Keratinocyte (primary cell): ENCODE data around the gene KMO. TPM values are rescaled to one million over a fixed set of nuclear protein-coding genes. Genes with fewer than 3 reads are reported as not detected.

Experiments
- DNase-seq: peaks from one replicate; pipeline ENCODE4 v3.0.0-alpha.2; 2011; ENCODE audit warnings: low read depth, missing footprints, low spot score
- FAIRE-seq: peaks from 2 replicates; lab custom pipeline; 2011; peaks lifted over from hg19 to GRCh38; lab: Jason Lieb, UNC
- H2AFZ ChIP-seq: 2 replicates; pipeline ENCODE4 v1.6.0; 2012; ENCODE audit warnings: low read length, control low read depth, inconsistent platforms; ENCODE audit not compliant: control insufficient read depth
- H3K27ac ChIP-seq: 2 replicates; pipeline ENCODE4 v1.5.1; 2011; ENCODE audit warnings: low read length; ENCODE audit not compliant: control insufficient read depth, insufficient read depth
- H3K27me3 ChIP-seq: 3 replicates; pipeline ENCODE4 v1.6.0; 2011; ENCODE audit warnings: low read length; ENCODE audit not compliant: control insufficient read depth, insufficient read depth; ENCODE audit errors: extremely low read depth
- H3K36me3 ChIP-seq, 2 experiments: 2 replicates in 1 of 2; 3 replicates in 1 of 2; pipeline ENCODE4 v1.5.1; 2011; ENCODE audit warnings: low read length in 2 of 2, mild to moderate bottlenecking in 1 of 2; ENCODE audit not compliant: control insufficient read depth in 2 of 2, insufficient read depth in 2 of 2; ENCODE audit errors: extremely low read depth in 1 of 2
- H3K4me1 ChIP-seq: 3 replicates; pipeline ENCODE4 v1.5.1; 2011; ENCODE audit warnings: low read length; ENCODE audit not compliant: control insufficient read depth, insufficient read depth; ENCODE audit errors: extremely low read depth
- H3K4me2 ChIP-seq: 3 replicates; pipeline ENCODE4 v1.6.0; 2011; ENCODE audit warnings: low read depth, low read length; ENCODE audit not compliant: control insufficient read depth, insufficient read depth; ENCODE audit errors: extremely low read depth
- H3K4me3 ChIP-seq, 3 experiments: fragments of 200-600 bp in 1 of 3; sonication (generic) in 1 of 3; 2 replicates in 2 of 3; 3 replicates in 1 of 3; pipeline ENCODE4 v1.5.1; 2011 to 2016; ENCODE audit warnings: low read length in 3 of 3, mild to moderate bottlenecking in 3 of 3, control low read depth in 2 of 3, inconsistent platforms in 1 of 3, low read depth in 1 of 3, mixed read lengths in 1 of 3, mixed run types in 1 of 3, moderate library complexity in 1 of 3; ENCODE audit not compliant: control insufficient read depth in 2 of 3, insufficient read depth in 2 of 3; ENCODE audit errors: extremely low read depth in 1 of 3
- H3K79me2 ChIP-seq: 2 replicates; pipeline ENCODE4 v1.6.0; 2012; ENCODE audit warnings: low read length; ENCODE audit not compliant: control insufficient read depth, insufficient read depth
- H3K9ac ChIP-seq: 3 replicates; pipeline ENCODE4 v1.6.0; 2011; ENCODE audit warnings: low read length; ENCODE audit not compliant: control insufficient read depth, insufficient read depth; ENCODE audit errors: extremely low read depth
- H3K9me1 ChIP-seq: 3 replicates; pipeline ENCODE4 v1.6.0; 2011; ENCODE audit warnings: low read length; ENCODE audit not compliant: control insufficient read depth, insufficient read depth; ENCODE audit errors: extremely low read depth
- H3K9me3 ChIP-seq: 2 replicates; pipeline ENCODE4 v1.5.1; 2012; ENCODE audit warnings: low read depth, low read length; ENCODE audit not compliant: control insufficient read depth
- H4K20me1 ChIP-seq: 3 replicates; pipeline ENCODE4 v1.6.0; 2011; ENCODE audit warnings: low read length; ENCODE audit not compliant: control insufficient read depth, insufficient read depth; ENCODE audit errors: extremely low read depth
- EZH2 ChIP-seq: IDR thresholded peaks from one replicate; pipeline ENCODE4 v1.6.1; 2012; ENCODE audit warnings: inconsistent platforms, mild to moderate bottlenecking, low read length, moderate library complexity
- dilution Hi-C: fragments of 300-500 bp; cut with MboI; formaldehyde crosslinking; loops from one replicate; pipeline ENCODE4 v1.7.0; 2020; ENCODE audit warnings: low sequenced_read_pairs; ENCODE audit not compliant: extremely low pct_ligation_motif_present
- polyA plus RNA-seq, 5 experiments: library from polyadenylated mRNA; depleted of rRNA in 3 of 5; stranded (reverse) in 3 of 5; stranded (forward) in 1 of 5; unstranded in 1 of 5; fragments of >200 nt; gene quantifications; 1 replicate in 1 of 5; 2 replicates in 3 of 5; 3 replicates in 1 of 5; pipeline versions ENCODE4 v1.2.1 to v1.2.3, GENCODE V29; 2011 to 2012; ENCODE audit warnings: missing spikeins in 2 of 5, low read depth in 1 of 5, low replicate concordance in 1 of 5
- TF ChIP-seq, protein P1 (sequence below), 3 experiments: IDR thresholded peaks in 1 of 3; conservative IDR thresholded peaks in 1 of 3; optimal IDR thresholded peaks in 1 of 3; 2 replicates in 2 of 3; 3 replicates in 1 of 3; pipeline versions ENCODE3 to v1.5.1; 2011; ENCODE audit warnings: low read length in 3 of 3, mild to moderate bottlenecking in 3 of 3, moderate library complexity in 2 of 3, control low read depth in 1 of 3, inconsistent platforms in 1 of 3; ENCODE audit not compliant: insufficient read depth in 2 of 3; ENCODE audit errors: extremely low read depth in 1 of 3

The KMO gene
- polyA plus RNA-seq, 1 donor (not counting 4 experiments of a cell fraction or from before 2014, with no cell fraction given), result 4.7 TPM

DNA sequence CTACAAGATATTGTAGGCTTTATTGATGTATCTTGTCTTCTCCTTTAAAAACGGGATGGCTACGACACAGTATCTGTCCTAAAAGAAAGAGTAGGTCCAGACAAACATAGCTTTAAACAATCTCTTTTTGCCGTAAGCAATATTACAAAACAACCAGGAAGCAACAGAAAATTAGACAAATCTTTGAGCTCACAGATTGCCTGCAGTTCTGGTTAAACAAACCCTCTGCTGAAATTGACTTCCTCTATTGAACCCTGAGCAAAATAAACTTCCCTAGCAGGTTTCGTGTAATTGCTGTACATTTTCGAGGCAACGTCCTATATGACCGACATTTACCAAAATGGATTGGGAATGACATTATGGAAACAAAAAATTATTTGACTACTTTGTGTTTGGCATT is 57.3 kb downstream of the KMO start:
- Histone ChIP-seq H3K4me2 (no peak overlapping the region), H3K36me3 (peaks cover 0 to 3% of the 10 kb centered on the region in 2 experiments), H2AFZ (no peak overlapping the region), H3K79me2 (no peaks in the 10 kb centered on the region), H3K4me3 (no peak overlapping the region), H4K20me1 (no peaks in the 10 kb centered on the region), H3K9me1 (no peaks in the 10 kb centered on the region), H3K4me1 (peaks cover 40% of the 10 kb centered on the region), H3K9me3 (no peaks in the 10 kb centered on the region), H3K9ac (no peak overlapping the region), H3K27me3 (no peaks in the 10 kb centered on the region), H3K27ac (no peak overlapping the region)
- FAIRE-seq (no peak), DNase-seq (no peak)
- no peak for TF ChIP-seq EZH2
- TF ChIP-seq, protein P1, sequence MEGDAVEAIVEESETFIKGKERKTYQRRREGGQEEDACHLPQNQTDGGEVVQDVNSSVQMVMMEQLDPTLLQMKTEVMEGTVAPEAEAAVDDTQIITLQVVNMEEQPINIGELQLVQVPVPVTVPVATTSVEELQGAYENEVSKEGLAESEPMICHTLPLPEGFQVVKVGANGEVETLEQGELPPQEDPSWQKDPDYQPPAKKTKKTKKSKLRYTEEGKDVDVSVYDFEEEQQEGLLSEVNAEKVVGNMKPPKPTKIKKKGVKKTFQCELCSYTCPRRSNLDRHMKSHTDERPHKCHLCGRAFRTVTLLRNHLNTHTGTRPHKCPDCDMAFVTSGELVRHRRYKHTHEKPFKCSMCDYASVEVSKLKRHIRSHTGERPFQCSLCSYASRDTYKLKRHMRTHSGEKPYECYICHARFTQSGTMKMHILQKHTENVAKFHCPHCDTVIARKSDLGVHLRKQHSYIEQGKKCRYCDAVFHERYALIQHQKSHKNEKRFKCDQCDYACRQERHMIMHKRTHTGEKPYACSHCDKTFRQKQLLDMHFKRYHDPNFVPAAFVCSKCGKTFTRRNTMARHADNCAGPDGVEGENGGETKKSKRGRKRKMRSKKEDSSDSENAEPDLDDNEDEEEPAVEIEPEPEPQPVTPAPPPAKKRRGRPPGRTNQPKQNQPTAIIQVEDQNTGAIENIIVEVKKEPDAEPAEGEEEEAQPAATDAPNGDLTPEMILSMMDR (optimal IDR thresholded peaks at IDR 0.05 in 1 of 3, IDR thresholded peaks at IDR 0.05 in 1 of 3, conservative IDR thresholded peaks at IDR 0.05 in 1 of 3; ENCODE audit: extremely low read depth in 1 of 3, insufficient read depth in 2 of 3, low read length in 3 of 3), result no peak
- dilution Hi-C loops, result no loop called here

GRCh38 chr1:241590719-241591118 is 58.5 kb downstream of the KMO start:
- Histone ChIP-seq H3K9me1 (no peaks in the 10 kb centered on the region), H3K9ac (peak overlapping the region; percentile 61), H3K4me1 (peaks cover 40% of the 10 kb centered on the region), H2AFZ (peak overlapping the region; percentile 52), H3K79me2 (no peaks in the 10 kb centered on the region), H3K4me2 (peak overlapping the region; percentile 53), H3K9me3 (no peaks in the 10 kb centered on the region), H3K27me3 (no peaks in the 10 kb centered on the region), H4K20me1 (no peaks in the 10 kb centered on the region), H3K4me3 (no peak overlapping the region), H3K27ac (peak overlapping the region; percentile 97), H3K36me3 (peaks cover 0 to 5% of the 10 kb centered on the region in 2 experiments)
- DNase-seq (no peak), FAIRE-seq (no peak)
- no peak for TF ChIP-seq EZH2
- TF ChIP-seq, protein P1 (optimal IDR thresholded peaks at IDR 0.05 in 1 of 3, IDR thresholded peaks at IDR 0.05 in 1 of 3, conservative IDR thresholded peaks at IDR 0.05 in 1 of 3; ENCODE audit: extremely low read depth in 1 of 3, insufficient read depth in 2 of 3, low read length in 3 of 3), result no peak
- dilution Hi-C loops, result no loop called here
